IMR-90 (cell line): ENCODE measurements around the gene FBXW12. TPM values are rescaled to one million over a fixed set of nuclear protein-coding genes. Genes with fewer than 3 reads are reported as not detected.

Source experiments
- ATAC-seq: fragments of 200-7000 bp; cut with Tn5 transposase; 2 replicates; pipeline ENCODE4 v1.9.1; 2020; ENCODE audit warnings: low read depth, mild to moderate bottlenecking, moderate library complexity
- BruUV-seq: library from RNA; stranded (reverse); fragments of 400-500 nt; replicated peaks from 2 replicates; lab custom pipeline; 2021; lab: Mats Ljungman, UMichigan
- CTCF ChIA-PET: fragments of 300-600 bp; formaldehyde crosslinking; extraction: SDS; loops from one replicate; lab custom pipeline; 2021; ENCODE audit warnings: antibody characterized with exemption; lab: Yijun Ruan, JAX
- POLR2A ChIA-PET: fragments of 300-600 bp; sonication (Branson Sonifier 250); formaldehyde crosslinking; loops from one replicate; lab custom pipeline; 2022; ENCODE audit warnings: antibody characterized with exemption; ENCODE audit not compliant: unreplicated experiment; lab: Charles Lee
- DNase-seq: peaks from one replicate; pipeline ENCODE4 v3.0.0; 2013
- H2AFZ ChIP-seq: replicated peaks from 2 replicates; pipeline ENCODE3; 2013; ENCODE audit warnings: low read length, mild to moderate bottlenecking; ENCODE audit not compliant: poor library complexity
- H2AK5ac ChIP-seq: 2 replicates; pipeline ENCODE4 v1.6.1; 2013; ENCODE audit warnings: low read depth, low read length, inconsistent platforms
- H2AK9ac ChIP-seq: replicated peaks from 2 replicates; pipeline ENCODE3; 2013; ENCODE audit warnings: mild to moderate bottlenecking, low read depth, low read length, moderate library complexity; ENCODE audit not compliant: poor library complexity
- H2BK120ac ChIP-seq: 2 replicates; pipeline ENCODE4 v1.6.1; 2013; ENCODE audit warnings: low read depth, low read length, inconsistent platforms
- H2BK15ac ChIP-seq: 3 replicates; pipeline ENCODE4 v1.6.1; 2013; ENCODE audit warnings: low read depth, low read length, inconsistent platforms
- H2BK20ac ChIP-seq: 2 replicates; pipeline ENCODE4 v1.6.1; 2013; ENCODE audit warnings: low read depth, mild to moderate bottlenecking, inconsistent platforms, low read length, moderate library complexity
- H2BK5ac ChIP-seq: 2 replicates; pipeline ENCODE4 v1.6.1; 2013; ENCODE audit warnings: mild to moderate bottlenecking, low read depth, low read length, inconsistent platforms; ENCODE audit not compliant: poor library complexity, severe bottlenecking
- H3K14ac ChIP-seq: replicated peaks from 2 replicates; pipeline ENCODE4 v1.6.1; 2013; ENCODE audit warnings: low read depth, low read length, inconsistent platforms
- H3K18ac ChIP-seq: 2 replicates; pipeline ENCODE4 v1.6.1; 2013; ENCODE audit warnings: low read depth, low read length, control low read depth
- H3K23ac ChIP-seq: 2 replicates; pipeline ENCODE4 v1.6.1; 2013; ENCODE audit warnings: low read depth, low read length, inconsistent platforms
- H3K27ac ChIP-seq: 2 replicates; pipeline ENCODE4 v1.5.1; 2013; ENCODE audit warnings: mild to moderate bottlenecking, control low read depth, low read length; ENCODE audit not compliant: insufficient read depth
- H3K27me3 ChIP-seq: 2 replicates; pipeline ENCODE4 v1.6.1; 2013; ENCODE audit warnings: low read length; ENCODE audit not compliant: control insufficient read depth, insufficient read depth
- H3K36me3 ChIP-seq: 2 replicates; pipeline ENCODE4 v1.6.1; 2013; ENCODE audit warnings: low read length, mixed read lengths; ENCODE audit not compliant: control insufficient read depth, insufficient read depth
- H3K4ac ChIP-seq: 2 replicates; pipeline ENCODE4 v1.6.1; 2013; ENCODE audit warnings: low read depth, low read length, inconsistent platforms
- H3K4me1 ChIP-seq: 2 replicates; pipeline ENCODE4 v1.6.1; 2013; ENCODE audit warnings: low read length, mixed read lengths; ENCODE audit not compliant: control insufficient read depth, insufficient read depth
- H3K4me2 ChIP-seq: 2 replicates; pipeline ENCODE4 v1.6.1; 2013; ENCODE audit warnings: low read depth, mild to moderate bottlenecking, control low read depth, low read length, moderate library complexity
- H3K4me3 ChIP-seq: 2 replicates; pipeline ENCODE4 v1.5.1; 2013; ENCODE audit warnings: low read depth, mild to moderate bottlenecking, control low read depth, low read length, moderate library complexity; ENCODE audit not compliant: insufficient read depth
- H3K56ac ChIP-seq: 2 replicates; pipeline ENCODE4 v1.6.1; 2013; ENCODE audit warnings: low read length, inconsistent platforms; ENCODE audit not compliant: insufficient read depth; ENCODE audit errors: extremely low read depth
- H3K79me1 ChIP-seq, 2 experiments: 2 replicates each; pipeline ENCODE4 v1.6.1; 2013; ENCODE audit warnings: low read length in 2 of 2, inconsistent platforms in 1 of 2, low read depth in 1 of 2
- H3K9ac ChIP-seq: 2 replicates; pipeline ENCODE4 v1.6.1; 2013; ENCODE audit warnings: low read depth, low read length, control low read depth
- H3K9me1 ChIP-seq: 2 replicates; pipeline ENCODE4 v1.6.1; 2013; ENCODE audit warnings: low read length, inconsistent platforms; ENCODE audit not compliant: insufficient read depth
- H3K9me3 ChIP-seq: 2 replicates; pipeline ENCODE4 v1.6.1; 2013; ENCODE audit warnings: low read length; ENCODE audit not compliant: control insufficient read depth, insufficient read depth
- H4K20me1 ChIP-seq: 2 replicates; pipeline ENCODE4 v1.6.1; 2013; ENCODE audit warnings: low read length, inconsistent platforms; ENCODE audit not compliant: insufficient read depth
- H4K5ac ChIP-seq: 2 replicates; pipeline ENCODE4 v1.6.1; 2013; ENCODE audit warnings: mild to moderate bottlenecking, low read depth, low read length, control low read depth
- H4K8ac ChIP-seq, 2 experiments: 2 replicates each; pipeline ENCODE4 v1.6.1; 2013; ENCODE audit warnings: low read depth in 2 of 2, low read length in 2 of 2, control low read depth in 1 of 2, inconsistent platforms in 1 of 2
- H4K91ac ChIP-seq: 2 replicates; pipeline ENCODE4 v1.6.1; 2013; ENCODE audit warnings: low read depth, low read length, inconsistent platforms; ENCODE audit not compliant: insufficient read depth
- BHLHE40 ChIP-seq: fragments of 150-350 bp; IDR thresholded peaks from 2 replicates; pipeline ENCODE4 v1.6.1; 2016; ENCODE audit warnings: mild to moderate bottlenecking, low read depth, low read length
- CEBPB ChIP-seq: IDR thresholded peaks from 2 replicates; pipeline ENCODE4 v1.6.1; 2012; ENCODE audit warnings: low read depth, low read length, improper control_type of control experiment
- CHD1 ChIP-seq: IDR thresholded peaks from 2 replicates; pipeline ENCODE4 v1.6.1; 2012; ENCODE audit warnings: low read depth, low read length, improper control_type of control experiment
- CTCF ChIP-seq: conservative IDR thresholded peaks from 2 replicates; pipeline ENCODE4 v1.5.1; 2012; ENCODE audit warnings: mild to moderate bottlenecking, low read depth, low read length, improper control_type of control experiment
- FOS ChIP-seq: fragments of 150-350 bp; IDR thresholded peaks from 2 replicates; pipeline ENCODE4 v1.6.1; 2016; ENCODE audit warnings: low read depth, low read length
- MAZ ChIP-seq: IDR thresholded peaks from 2 replicates; pipeline ENCODE4 v1.6.1; 2012; ENCODE audit warnings: low read depth, mild to moderate bottlenecking, low read length, improper control_type of control experiment, moderate library complexity, borderline replicate concordance
- MXI1 ChIP-seq: IDR thresholded peaks from 2 replicates; pipeline ENCODE4 v1.6.1; 2012; ENCODE audit warnings: low read depth, mild to moderate bottlenecking, low read length, moderate library complexity, borderline replicate concordance
- NFE2L2 ChIP-seq: fragments of 150-350 bp; IDR thresholded peaks from 2 replicates; pipeline ENCODE4 v1.6.1; 2016; ENCODE audit warnings: low read depth, mild to moderate bottlenecking, low read length
- POLR2A ChIP-seq: IDR thresholded peaks from 2 replicates; pipeline ENCODE4 v1.6.1; 2012; ENCODE audit warnings: mild to moderate bottlenecking, low read depth, low read length
- RAD21 ChIP-seq: IDR thresholded peaks from 2 replicates; pipeline ENCODE4 v1.6.1; 2012; ENCODE audit warnings: low read length, improper control_type of control experiment
- RCOR1 ChIP-seq: IDR thresholded peaks from 2 replicates; pipeline ENCODE4 v1.6.1; 2012; ENCODE audit warnings: mild to moderate bottlenecking, low read length, improper control_type of control experiment; ENCODE audit not compliant: insufficient replicate concordance
- RFX5 ChIP-seq: IDR thresholded peaks from 2 replicates; pipeline ENCODE4 v1.8.0; 2012; ENCODE audit warnings: low read depth, mild to moderate bottlenecking, low read length, moderate library complexity
- SMC3 ChIP-seq: fragments of 150-350 bp; IDR thresholded peaks from 2 replicates; pipeline ENCODE4 v1.6.1; 2016; ENCODE audit warnings: low read depth, mild to moderate bottlenecking, antibody characterized with exemption, low read length, moderate library complexity
- USF2 ChIP-seq: fragments of 150-350 bp; IDR thresholded peaks from 2 replicates; pipeline ENCODE4 v1.6.1; 2017; ENCODE audit warnings: mild to moderate bottlenecking, antibody characterized with exemption, low read length, low read depth
- WGBS, 2 experiments: methylation state at CpG; one replicate each; pipeline versions ENCODE4 v1.1.5 to v1.1.7; 2013; ENCODE audit warnings: missing lambda C conversion rate in 2 of 2; ENCODE audit not compliant: insufficient read length in 1 of 2; ENCODE audit errors: extremely low coverage in 2 of 2; 5-methylcytosine and 5-hydroxymethylcytosine counted together
- dilution Hi-C: fragments of 300-500 bp; cut with HindIII; formaldehyde crosslinking; loops from one replicate; pipeline ENCODE4 v1.14.3; 2018; ENCODE audit warnings: low sequenced_read_pairs; ENCODE audit not compliant: unreplicated experiment
- in situ Hi-C: fragments of 300-500 bp; cut with MboI; formaldehyde crosslinking; loops from 3 replicates; pipeline ENCODE4 v1.14.3; 2019; ENCODE audit warnings: low sequenced_read_pairs, inconsistent platforms, mixed read lengths
- intact Hi-C: fragments of 100-400 bp; cut with micrococcal nuclease; formaldehyde crosslinking; loops from 2 replicates; pipeline ENCODE4 v1.10.0; 2022
- polyA plus RNA-seq, 3 experiments: library from polyadenylated mRNA; depleted of rRNA; stranded (reverse); fragments of >200 nt; gene quantifications; 2 replicates each; pipeline ENCODE4 v1.2.3, GENCODE V29; 2012; ENCODE audit warnings: low replicate concordance in 1 of 3
- total RNA-seq: library from RNA; depleted of rRNA; stranded (reverse); fragments of >200 nt; gene quantifications from 2 replicates; pipeline ENCODE4 v1.2.3, GENCODE V29; 2012
- TF ChIP-seq, protein P1 (sequence below): fragments of 150-350 bp; IDR thresholded peaks from 2 replicates; pipeline ENCODE4 v1.6.1; 2016; ENCODE audit warnings: low read depth, mild to moderate bottlenecking, low read length, moderate library complexity, borderline replicate concordance

Gene FBXW12
- total and polyA plus RNA-seq, 2 of the 4 experiments (the other 2 are of a cell fraction) = not detected

DNA sequence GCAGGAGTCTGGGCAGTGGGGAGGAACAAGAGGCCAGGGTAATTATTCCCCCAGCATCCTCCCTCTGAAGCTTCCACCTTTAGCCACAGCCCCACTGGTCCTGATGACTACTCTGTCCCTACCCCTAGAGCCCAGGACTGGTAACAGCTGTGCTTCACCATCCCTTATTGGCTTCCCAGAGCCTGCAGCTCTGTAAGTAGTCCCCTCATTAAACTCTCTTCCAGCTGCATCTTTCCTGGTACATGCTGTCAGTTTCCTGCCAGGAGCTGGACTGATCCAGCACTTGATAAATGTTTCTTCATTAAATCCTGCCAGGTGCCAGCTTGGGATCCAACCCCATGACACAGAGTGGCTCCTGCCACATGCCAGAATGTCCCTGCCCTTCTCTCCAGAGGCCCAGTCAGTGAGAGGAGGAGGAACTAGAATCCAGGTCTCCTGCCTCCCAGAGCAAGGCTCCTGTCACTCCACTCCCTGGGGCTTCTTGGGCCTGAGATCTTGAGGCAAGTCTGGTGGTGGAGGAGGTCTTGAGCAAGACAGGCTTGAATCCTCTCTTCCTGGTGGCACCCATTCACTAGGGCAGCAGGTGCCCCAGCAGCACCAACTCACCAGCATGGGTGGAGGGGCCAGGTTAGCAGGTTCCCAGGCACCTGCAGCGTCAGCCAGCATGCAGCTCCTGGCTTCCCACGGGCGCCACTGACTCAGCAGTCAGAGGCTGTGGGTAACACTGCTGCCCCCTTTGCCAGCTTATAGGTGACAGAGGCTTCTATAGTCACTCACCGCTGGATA lies 27.6 kb downstream of the FBXW12 start:
- Histone ChIP-seq H2AK5ac (no peak overlapping the region), H3K9me3 (no peaks in the 10 kb centered on the region), H3K4me3 (no peak overlapping the region), H3K56ac (no peak overlapping the region), H4K8ac (no peak overlapping the region), H4K91ac (no peak overlapping the region), H4K5ac (no peak overlapping the region), H2BK120ac (no peak overlapping the region), H2BK15ac (no peak overlapping the region), H3K4me2 (no peak overlapping the region), H3K4me1 (peaks cover 7% of the 10 kb centered on the region), H3K27me3 (peaks cover 10% of the 10 kb centered on the region), H3K4ac (no peak overlapping the region), H4K20me1 (no peaks in the 10 kb centered on the region), H2BK20ac (no peak overlapping the region), H3K18ac (no peak overlapping the region), H2AK9ac (peak overlapping the region; percentile 48), H2BK5ac (no peak overlapping the region), H3K27ac (no peak overlapping the region), H3K9me1 (peaks cover 7% of the 10 kb centered on the region; the same call in 1 of the 2 replicates), H3K36me3 (peaks cover 12% of the 10 kb centered on the region; the same call in 1 of the 2 replicates), H3K23ac (no peak overlapping the region), H2AFZ (peak overlapping the region; percentile 50), H3K14ac (no peak overlapping the region), H3K9ac (no peak overlapping the region), H3K79me1 (no peaks in the 10 kb centered on the region)
- in situ Hi-C loops = loop anchor here (5.0 kb wide), 1 partner anchor 38 kb away; no protein-coding TSS in a partner anchor
- dilution Hi-C loops = no loop called here
- CTCF ChIA-PET = interaction anchor here (1.8 to 4.8 kb wide), 2 partner anchors 33 to 37 kb away, joined by 16 to 65 read pairs; no protein-coding TSS in a partner anchor
- DNase-seq (no peak), ATAC-seq (no peak)
- POLR2A ChIA-PET = no interaction called here
- 100% methylated on average over 1 of the region's 4 CpGs; no CpG with 5 or more reads in 1 of the 2 experiments for WGBS, 2 experiments
- BruUV-seq = no TSS peak
- intact Hi-C loops = no loop called here
- no peak for TF ChIP-seq NFE2L2
- TF ChIP-seq FOS = no peak
- TF ChIP-seq MAZ = no peak
- no peak for TF ChIP-seq SMC3
- no peak for TF ChIP-seq RCOR1
- no peak for TF ChIP-seq CTCF
- no peak for TF ChIP-seq BHLHE40
- no peak for TF ChIP-seq CHD1
- no peak for TF ChIP-seq MXI1
- TF ChIP-seq, protein P1, sequence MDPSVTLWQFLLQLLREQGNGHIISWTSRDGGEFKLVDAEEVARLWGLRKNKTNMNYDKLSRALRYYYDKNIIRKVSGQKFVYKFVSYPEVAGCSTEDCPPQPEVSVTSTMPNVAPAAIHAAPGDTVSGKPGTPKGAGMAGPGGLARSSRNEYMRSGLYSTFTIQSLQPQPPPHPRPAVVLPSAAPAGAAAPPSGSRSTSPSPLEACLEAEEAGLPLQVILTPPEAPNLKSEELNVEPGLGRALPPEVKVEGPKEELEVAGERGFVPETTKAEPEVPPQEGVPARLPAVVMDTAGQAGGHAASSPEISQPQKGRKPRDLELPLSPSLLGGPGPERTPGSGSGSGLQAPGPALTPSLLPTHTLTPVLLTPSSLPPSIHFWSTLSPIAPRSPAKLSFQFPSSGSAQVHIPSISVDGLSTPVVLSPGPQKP = no peak
- TF ChIP-seq CEBPB = no peak
- TF ChIP-seq POLR2A = no peak
- no peak for TF ChIP-seq RAD21
- TF ChIP-seq USF2 = no peak
- TF ChIP-seq RFX5 = no peak
